ENCODE measurements around the gene CBX6. TPM values are rescaled to one million over a fixed set of nuclear protein-coding genes. Genes with fewer than 3 reads are reported as not detected.

Gene CBX6
- total and polyA plus RNA-seq, 9 of the 15 experiments (the other 6 are each of a cell fraction or from before 2014, with no cell fraction given) = 0.75 to 31.6 (median 8.0) TPM

- FAIRE-seq = no peak
- WGBS (ENCODE audit: insufficient coverage, low coverage, missing lambda C conversion rate) = 0% methylated on average over 4 of the region's 105 CpGs
- Histone ChIP-seq H3K4me2 (ENCODE audit: insufficient read depth, low read length) (peak within 1 kb of the TSS; percentile 46), H3K4me1 (replicated peaks in 1 of 2; ENCODE audit: control insufficient read depth in 2 of 2, insufficient read depth in 2 of 2, low read length in 2 of 2) (peaks cover 13 to 47% of the 10 kb centered on the region in 2 experiments; a peak in 4 of 5 replicates), H4K20me1 (replicated peaks; ENCODE audit: control insufficient read depth, insufficient read depth, low read length) (no peaks in the 10 kb centered on the region), H3K9me1 (ENCODE audit: control insufficient read depth, insufficient read depth, low read length) (peaks cover 3% of the 10 kb centered on the region), H3K79me2 (ENCODE audit: control insufficient read depth, insufficient read depth, low read length) (no peaks in the 10 kb centered on the region), H3K27ac (ENCODE audit: extremely low read depth, low read depth, low read length) (peak within 1 kb of the TSS; percentile 65; the same call in 1 of the 3 replicates), H3K9ac (ENCODE audit: insufficient read depth in 1 of 2, low read depth in 2 of 2, low read length in 2 of 2) (peak within 1 kb of the TSS; percentile 46 to 92; a peak in 3 of 4 replicates), H3K36me3 (ENCODE audit: control insufficient read depth, insufficient read depth, low read length) (no peaks in the 10 kb centered on the region), H3K9me3 (replicated peaks; ENCODE audit: control insufficient read depth, insufficient read depth, low read depth, low read length) (no peaks in the 10 kb centered on the region), H3K27me3 (ENCODE audit: control insufficient read depth in 2 of 2, insufficient read depth in 2 of 2, low read length in 2 of 2) (no peaks in the 10 kb centered on the region), H2AFZ (ENCODE audit: low read depth, low read length) (peak within 1 kb of the TSS; percentile 63), H3K4me3 (peak within 1 kb of the TSS; percentile 53)
- intact Hi-C loops (cut with micrococcal nuclease) = loop anchor here (5.0 kb wide), 1 partner anchor 76 kb away; no protein-coding TSS in a partner anchor
- DNase-seq (ENCODE audit: extremely low read depth in 1 of 4, low spot score in 3 of 4) = peak; percentile 63 to 83 (median 80)
- ChIA-PET POLR2A (interaction anchor here (0.6 to 1.9 kb wide), 6 partner anchors 10 to 75 kb away, joined by 3 to 6 read pairs (median 4); no protein-coding TSS in a partner anchor), CTCF (ENCODE audit: low intra/inter-chr PET ratio) (no interaction called here)
- ATAC-seq = peak; percentile 82
- BruUV-seq (replicated peaks) = no TSS peak
- in situ Hi-C loops (cut with MboI) = no loop called here
- TF ChIP-seq ZNF282 (CRISPR knock-in tag; IDR thresholded peaks at IDR 0.05) (no peak), NR2C2 (CRISPR knock-in tag; IDR thresholded peaks at IDR 0.05) (no peak), NR2C2 (tag; IDR thresholded peaks at IDR 0.05) (no peak), ZNF3 (CRISPR knock-in tag; IDR thresholded peaks at IDR 0.05) (no peak), CTCF (IDR thresholded peaks at IDR 0.05 in 2 of 3, conservative IDR thresholded peaks at IDR 0.05 in 1 of 3; ENCODE audit: insufficient read depth in 2 of 3, low read depth in 1 of 3, low read length in 3 of 3) (0 out of 6 replicates have a peak, but pooled peaks of 2 of the 3 experiments have one; percentile 8 to 9), E2F5 (CRISPR knock-in tag; IDR thresholded peaks at IDR 0.05) (no peak), CXXC5 (CRISPR knock-in tag; IDR thresholded peaks at IDR 0.05) (peak; percentile 75), ATF7 (IDR thresholded peaks at IDR 0.05) (peak; percentile 48; the same call in 1 of the 2 replicates), SAFB (IDR thresholded peaks at IDR 0.05; ENCODE audit: borderline replicate concordance, low read depth, low read length) (no peak), ZNF77 (CRISPR knock-in tag; IDR thresholded peaks at IDR 0.05) (no peak), HNRNPK (IDR thresholded peaks at IDR 0.05; ENCODE audit: low read depth, low read length, poor library complexity, severe bottlenecking) (no peak), YY1 (IDR thresholded peaks at IDR 0.05; ENCODE audit: borderline replicate concordance in 1 of 3, control insufficient read depth in 1 of 3, extremely low read depth in 1 of 3, insufficient read depth in 3 of 3, insufficient read length in 1 of 3, insufficient replicate concordance in 2 of 3, low read depth in 1 of 3, low read length in 2 of 3) (peak in 2 of 3 experiments; percentile 28 to 75), MIER1 (IDR thresholded peaks at IDR 0.05; ENCODE audit: low read depth) (no peak), RBFOX2 (IDR thresholded peaks at IDR 0.05; ENCODE audit: low read depth, low read length) (peak; percentile 36; the same call in 1 of the 2 replicates), TBP (optimal IDR thresholded peaks at IDR 0.05; ENCODE audit: low read depth, low read length) (peak; percentile 74), ZNF79 (CRISPR knock-in tag; IDR thresholded peaks at IDR 0.05; ENCODE audit: low read depth) (no peak)
- TF ChIP-seq, protein P1, sequence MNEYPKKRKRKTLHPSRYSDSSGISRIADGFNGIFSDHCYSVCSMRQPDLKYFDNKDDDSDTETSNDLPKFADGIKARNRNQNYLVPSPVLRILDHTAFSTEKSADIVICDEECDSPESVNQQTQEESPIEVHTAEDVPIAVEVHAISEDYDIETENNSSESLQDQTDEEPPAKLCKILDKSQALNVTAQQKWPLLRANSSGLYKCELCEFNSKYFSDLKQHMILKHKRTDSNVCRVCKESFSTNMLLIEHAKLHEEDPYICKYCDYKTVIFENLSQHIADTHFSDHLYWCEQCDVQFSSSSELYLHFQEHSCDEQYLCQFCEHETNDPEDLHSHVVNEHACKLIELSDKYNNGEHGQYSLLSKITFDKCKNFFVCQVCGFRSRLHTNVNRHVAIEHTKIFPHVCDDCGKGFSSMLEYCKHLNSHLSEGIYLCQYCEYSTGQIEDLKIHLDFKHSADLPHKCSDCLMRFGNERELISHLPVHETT (CRISPR knock-in tag; conservative IDR thresholded peaks at IDR 0.05 in 1 of 2, IDR thresholded peaks at IDR 0.05 in 1 of 2) = 0 out of 4 replicates have a peak, but pooled peaks of 1 of the 2 experiments have one; percentile 37
These were observed 28.2 kb downstream of the CBX6 start, which contains the start of gene NPTXR for GRCh38 chr22:38843657-38844314. TSS of gene NPTXR (minus strand) at chr22:38844028.

Measured in K562 (cell line).